ENCODE measurements around the gene PRCP.

DNA sequence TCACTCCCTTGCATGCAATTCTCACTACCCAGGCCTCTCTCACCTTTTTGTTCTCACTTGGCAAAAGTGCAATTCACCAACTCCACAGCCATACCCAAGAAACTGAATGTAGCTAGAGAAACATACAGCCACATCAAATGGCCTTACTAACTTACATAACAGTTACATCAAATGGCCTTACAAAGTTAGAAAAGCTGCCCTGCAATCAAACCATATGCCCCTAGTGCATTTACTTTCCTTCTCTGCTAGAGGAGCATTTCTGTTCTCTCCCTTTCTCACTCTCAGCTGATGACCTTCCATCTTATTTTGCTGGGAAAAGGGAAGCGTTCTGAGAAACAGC, 10.3 kb downstream of the PRCP start:
- TF ChIP-seq, protein P1, sequence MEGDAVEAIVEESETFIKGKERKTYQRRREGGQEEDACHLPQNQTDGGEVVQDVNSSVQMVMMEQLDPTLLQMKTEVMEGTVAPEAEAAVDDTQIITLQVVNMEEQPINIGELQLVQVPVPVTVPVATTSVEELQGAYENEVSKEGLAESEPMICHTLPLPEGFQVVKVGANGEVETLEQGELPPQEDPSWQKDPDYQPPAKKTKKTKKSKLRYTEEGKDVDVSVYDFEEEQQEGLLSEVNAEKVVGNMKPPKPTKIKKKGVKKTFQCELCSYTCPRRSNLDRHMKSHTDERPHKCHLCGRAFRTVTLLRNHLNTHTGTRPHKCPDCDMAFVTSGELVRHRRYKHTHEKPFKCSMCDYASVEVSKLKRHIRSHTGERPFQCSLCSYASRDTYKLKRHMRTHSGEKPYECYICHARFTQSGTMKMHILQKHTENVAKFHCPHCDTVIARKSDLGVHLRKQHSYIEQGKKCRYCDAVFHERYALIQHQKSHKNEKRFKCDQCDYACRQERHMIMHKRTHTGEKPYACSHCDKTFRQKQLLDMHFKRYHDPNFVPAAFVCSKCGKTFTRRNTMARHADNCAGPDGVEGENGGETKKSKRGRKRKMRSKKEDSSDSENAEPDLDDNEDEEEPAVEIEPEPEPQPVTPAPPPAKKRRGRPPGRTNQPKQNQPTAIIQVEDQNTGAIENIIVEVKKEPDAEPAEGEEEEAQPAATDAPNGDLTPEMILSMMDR (IDR thresholded peaks at IDR 0.05): no peak
- TF ChIP-seq SMC3 (IDR thresholded peaks at IDR 0.05; ENCODE audit: low read depth, low read length) (no peak), CHD2 (IDR thresholded peaks at IDR 0.05; ENCODE audit: low read length, partially characterized antibody) (no peak), MXI1 (IDR thresholded peaks at IDR 0.05; ENCODE audit: low read depth, low read length) (no peak), RXRA (IDR thresholded peaks at IDR 0.05; ENCODE audit: borderline replicate concordance, low read depth) (no peak), TAF1 (IDR thresholded peaks at IDR 0.05; ENCODE audit: borderline replicate concordance, low read depth, low read length) (no peak)

Measured in SK-N-SH (cell line).